ENCODE measurements around the gene CAP1. TPM values are rescaled to one million over a fixed set of nuclear protein-coding genes. Genes with fewer than 3 reads are reported as not detected.

Gene CAP1
- total RNA-seq, 1 donor from 2014 or later = 79.3 TPM

DNA sequence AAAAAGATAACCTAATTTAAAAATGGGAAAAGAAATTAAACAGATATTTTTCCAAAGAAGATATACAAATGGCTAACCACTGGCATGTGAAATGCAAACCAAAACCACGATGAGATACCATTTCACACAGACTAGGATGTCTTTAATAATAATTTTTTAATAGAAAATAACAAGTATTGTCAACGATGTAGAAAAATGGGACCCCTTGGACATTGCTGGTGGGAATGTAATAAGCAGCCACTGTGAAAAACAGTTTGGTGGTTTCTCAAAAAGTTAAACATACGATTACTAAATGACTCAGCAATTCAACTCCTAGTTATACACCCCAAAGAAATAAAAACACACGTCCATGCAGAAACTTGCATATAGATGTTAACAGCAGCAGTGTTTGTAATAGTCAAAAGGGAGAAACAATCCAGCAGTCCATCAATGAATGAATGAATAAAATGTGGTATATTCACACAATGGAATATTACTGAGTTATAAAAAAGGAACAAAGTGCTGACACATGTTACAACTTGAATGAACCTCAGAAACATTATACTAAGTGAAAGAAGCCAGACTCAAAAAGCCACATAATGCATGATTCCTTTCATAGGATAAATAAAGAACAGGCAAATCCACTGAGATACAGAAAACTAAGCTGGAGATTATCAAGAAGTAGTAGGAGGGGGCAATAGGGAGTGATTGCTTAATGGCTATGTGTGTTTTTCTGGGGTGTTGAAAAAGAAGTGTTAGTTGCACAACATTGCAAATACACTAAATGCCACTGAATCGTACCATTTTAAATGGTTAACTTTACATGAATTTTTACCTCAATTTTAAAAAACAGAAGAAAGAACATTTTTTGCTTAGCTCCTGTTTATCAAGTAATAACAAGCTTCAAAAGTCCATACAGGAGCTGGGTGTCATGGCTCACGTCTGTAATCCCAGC lies 52.4 kb downstream of the CAP1 start:
- H3K9me3 ChIP-seq (ENCODE audit: control insufficient read depth in 3 of 3, low read length in 3 of 3) = no peaks in the 10 kb centered on the region
- no peak overlapping the region for H3K27ac ChIP-seq (ENCODE audit: low read depth, low read length)
- peaks cover 13 to 41% (median 33%) of the 10 kb centered on the region in 3 donors for H3K36me3 ChIP-seq (ENCODE audit: control insufficient read depth in 3 of 3, insufficient read depth in 3 of 3, low read length in 3 of 3)
- H3K4me3 ChIP-seq (ENCODE audit: low read length in 3 of 3) = no peak overlapping the region
- no peak overlapping the region for H3K9ac ChIP-seq (ENCODE audit: low read depth in 1 of 3, low read length in 3 of 3)
- peaks cover 11 to 15% (median 11%) of the 10 kb centered on the region in 3 donors for H3K4me1 ChIP-seq (ENCODE audit: control insufficient read depth in 3 of 3, insufficient read depth in 3 of 3, low read length in 3 of 3)
- no peaks in the 10 kb centered on the region for H3K27me3 ChIP-seq (ENCODE audit: control insufficient read depth in 3 of 3, insufficient read depth in 3 of 3, low read length in 3 of 3)

DNA sequence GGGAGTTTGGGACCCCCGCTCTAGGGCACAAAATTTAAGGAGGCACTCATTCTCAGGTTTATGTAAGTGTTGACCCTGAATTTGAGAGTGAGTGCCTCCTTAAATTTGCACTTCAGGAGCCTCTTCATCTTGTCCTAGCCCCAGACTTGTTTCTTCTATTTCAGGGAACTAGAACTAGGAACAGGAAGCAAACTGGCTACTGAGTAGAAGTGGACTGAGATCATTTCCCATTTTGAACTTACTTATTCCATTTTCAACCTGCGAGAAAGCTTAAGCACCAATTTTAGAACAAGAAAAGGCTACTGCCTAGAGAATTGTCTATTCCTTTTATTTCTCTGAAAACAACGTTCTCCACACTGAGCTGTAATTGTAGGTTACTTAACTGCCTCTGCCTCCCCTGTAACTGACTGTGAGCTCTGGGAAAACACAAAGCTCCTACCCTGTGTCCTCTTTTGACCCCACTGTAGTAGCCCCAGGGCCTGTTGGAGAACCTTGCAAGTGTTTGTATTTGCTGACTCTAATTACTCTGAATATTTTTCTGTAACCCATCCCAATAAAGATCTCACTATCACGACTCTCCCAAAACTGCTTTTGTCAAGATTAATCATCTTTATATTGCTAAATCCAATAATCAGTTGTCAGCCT lies 54.1 kb downstream of the CAP1 start:
- no peak overlapping the region for H3K27ac ChIP-seq (ENCODE audit: low read depth, low read length)
- H3K4me3 ChIP-seq (ENCODE audit: low read length in 3 of 3) = no peak overlapping the region
- no peaks in the 10 kb centered on the region for H3K27me3 ChIP-seq (ENCODE audit: control insufficient read depth in 3 of 3, insufficient read depth in 3 of 3, low read length in 3 of 3)

DNA sequence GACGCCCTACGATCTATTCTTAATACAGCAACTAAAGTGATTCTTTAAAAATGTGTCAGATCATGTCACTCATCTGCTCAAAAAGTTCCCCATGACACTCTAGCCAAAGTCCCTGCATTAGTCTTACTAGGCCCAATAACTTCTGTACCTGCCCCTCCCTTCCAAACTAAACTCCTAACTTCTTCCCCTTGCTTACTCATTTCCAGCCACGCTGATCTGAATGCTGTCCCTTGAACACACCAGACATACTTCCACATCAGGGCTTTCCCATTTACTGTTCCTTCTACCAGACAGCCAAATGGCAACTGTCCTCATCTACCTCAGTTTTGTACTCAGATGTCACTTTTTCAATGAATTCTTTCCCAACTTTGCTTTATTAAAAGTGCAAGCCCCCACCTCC lies 55.3 kb downstream of the CAP1 start:
- H3K9ac ChIP-seq (ENCODE audit: low read depth in 1 of 3, low read length in 3 of 3) = no peak overlapping the region
- H3K9me3 ChIP-seq (ENCODE audit: control insufficient read depth in 3 of 3, low read length in 3 of 3) = no peaks in the 10 kb centered on the region
- H3K4me3 ChIP-seq (ENCODE audit: low read length in 3 of 3) = no peak overlapping the region
- no peaks in the 10 kb centered on the region for H3K27me3 ChIP-seq (ENCODE audit: control insufficient read depth in 3 of 3, insufficient read depth in 3 of 3, low read length in 3 of 3)
- peaks cover 6 to 15% (median 14%) of the 10 kb centered on the region in 3 donors for H3K36me3 ChIP-seq (ENCODE audit: control insufficient read depth in 3 of 3, insufficient read depth in 3 of 3, low read length in 3 of 3)
- no peak overlapping the region for H3K27ac ChIP-seq (ENCODE audit: low read depth, low read length)
- peaks cover 11 to 15% (median 11%) of the 10 kb centered on the region in 3 donors for H3K4me1 ChIP-seq (ENCODE audit: control insufficient read depth in 3 of 3, insufficient read depth in 3 of 3, low read length in 3 of 3)

More for the DNA sequence above, 54.1 kb downstream of the CAP1 start:
- Histone ChIP-seq H3K9ac (ENCODE audit: low read depth in 1 of 3, low read length in 3 of 3) (no peak overlapping the region), H3K4me1 (ENCODE audit: control insufficient read depth in 3 of 3, insufficient read depth in 3 of 3, low read length in 3 of 3) (peaks cover 11 to 15% (median 11%) of the 10 kb centered on the region in 3 donors), H3K9me3 (ENCODE audit: control insufficient read depth in 3 of 3, low read length in 3 of 3) (no peaks in the 10 kb centered on the region), H3K36me3 (ENCODE audit: control insufficient read depth in 3 of 3, insufficient read depth in 3 of 3, low read length in 3 of 3) (peaks cover 13 to 25% (median 21%) of the 10 kb centered on the region in 3 donors)

DNA sequence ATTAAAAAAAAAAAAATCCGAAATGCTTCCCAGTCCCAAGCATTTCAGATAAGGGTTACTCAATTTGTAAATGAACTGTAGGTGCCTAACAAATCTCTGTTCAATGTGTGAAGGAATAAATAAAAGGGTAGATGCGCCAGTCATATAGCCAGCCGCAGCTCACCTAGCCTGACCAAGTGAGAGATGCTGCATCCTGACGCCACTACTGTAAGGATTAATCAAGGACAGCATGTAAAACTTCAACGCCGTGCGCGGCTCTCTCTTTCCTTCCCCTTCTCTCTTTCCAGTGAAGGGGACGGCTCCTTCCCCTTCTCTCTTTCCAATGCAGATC lies 56.1 kb downstream of the CAP1 start:
- Histone ChIP-seq H3K27ac (ENCODE audit: low read depth, low read length) (peak overlapping the region; percentile 60), H3K27me3 (ENCODE audit: control insufficient read depth in 3 of 3, insufficient read depth in 3 of 3, low read length in 3 of 3) (no peaks in the 10 kb centered on the region), H3K4me1 (ENCODE audit: control insufficient read depth in 3 of 3, insufficient read depth in 3 of 3, low read length in 3 of 3) (peaks cover 11 to 15% (median 11%) of the 10 kb centered on the region in 3 donors), H3K9ac (ENCODE audit: low read depth in 1 of 3, low read length in 3 of 3) (peak overlapping the region; percentile 72 to 80 (median 78)), H3K9me3 (ENCODE audit: control insufficient read depth in 3 of 3, low read length in 3 of 3) (no peaks in the 10 kb centered on the region), H3K4me3 (ENCODE audit: low read length in 3 of 3) (peak overlapping the region; percentile 73 to 93 (median 93)), H3K36me3 (ENCODE audit: control insufficient read depth in 3 of 3, insufficient read depth in 3 of 3, low read length in 3 of 3) (peaks cover 0 to 10% (median 7%) of the 10 kb centered on the region in 3 donors)

DNA sequence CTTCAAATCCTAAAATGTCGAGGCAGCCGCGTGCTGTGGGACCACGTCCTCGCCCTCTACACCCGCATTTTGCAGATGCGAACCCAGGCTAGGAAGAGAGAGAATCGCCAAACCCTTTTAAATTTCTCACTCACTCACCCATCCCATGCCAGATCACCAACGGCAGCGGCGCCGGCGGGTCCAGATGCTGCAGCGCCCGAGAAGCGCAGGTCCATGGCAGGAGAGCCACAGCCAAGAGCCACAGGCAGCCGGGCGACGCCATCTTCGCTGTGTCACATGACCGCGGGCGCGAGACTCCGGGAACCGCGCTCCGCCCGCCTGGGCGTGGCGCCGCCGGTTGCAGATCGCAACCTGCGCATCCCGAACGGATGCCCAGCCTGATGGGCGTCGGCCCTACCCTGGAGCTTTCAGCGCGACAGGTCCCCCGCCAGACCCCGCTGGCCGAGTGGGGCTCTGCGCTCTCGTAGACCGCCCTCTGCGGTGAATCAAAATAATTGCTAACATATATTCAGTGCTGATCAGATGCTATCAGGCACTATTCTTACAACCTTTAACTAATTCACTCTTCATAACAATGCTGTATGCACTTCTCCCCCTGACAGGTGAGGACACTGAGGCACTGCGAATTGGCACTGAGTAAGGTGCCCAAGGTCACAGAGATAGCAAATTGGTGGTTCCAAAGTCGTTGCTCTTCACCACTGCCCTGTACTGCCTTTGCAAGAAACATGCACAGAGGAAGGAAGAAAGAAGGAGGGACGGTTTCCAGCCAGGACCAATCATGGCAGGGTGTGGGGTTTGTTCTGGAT lies 56.7 kb downstream of the CAP1 start, which contains the start of gene PPT1:
Gene PPT1, minus strand, starts transcription at position 276 of the 806 bp plus-strand sequence. Its CDS starts 14 bp downstream, at position 262.
- Histone ChIP-seq H3K27ac (ENCODE audit: low read depth, low read length) (peak within 1 kb of the TSS; percentile 60), H3K36me3 (ENCODE audit: control insufficient read depth in 3 of 3, insufficient read depth in 3 of 3, low read length in 3 of 3) (peaks cover 0 to 5% (median 3%) of the 10 kb centered on the region in 3 donors), H3K4me3 (ENCODE audit: low read length in 3 of 3) (peak within 1 kb of the TSS; percentile 73 to 93 (median 93)), H3K9ac (ENCODE audit: low read depth in 1 of 3, low read length in 3 of 3) (peak within 1 kb of the TSS; percentile 72 to 80 (median 78)), H3K4me1 (ENCODE audit: control insufficient read depth in 3 of 3, insufficient read depth in 3 of 3, low read length in 3 of 3) (peaks cover 11 to 15% (median 11%) of the 10 kb centered on the region in 3 donors), H3K9me3 (ENCODE audit: control insufficient read depth in 3 of 3, low read length in 3 of 3) (no peaks in the 10 kb centered on the region), H3K27me3 (ENCODE audit: control insufficient read depth in 3 of 3, insufficient read depth in 3 of 3, low read length in 3 of 3) (no peaks in the 10 kb centered on the region)

DNA sequence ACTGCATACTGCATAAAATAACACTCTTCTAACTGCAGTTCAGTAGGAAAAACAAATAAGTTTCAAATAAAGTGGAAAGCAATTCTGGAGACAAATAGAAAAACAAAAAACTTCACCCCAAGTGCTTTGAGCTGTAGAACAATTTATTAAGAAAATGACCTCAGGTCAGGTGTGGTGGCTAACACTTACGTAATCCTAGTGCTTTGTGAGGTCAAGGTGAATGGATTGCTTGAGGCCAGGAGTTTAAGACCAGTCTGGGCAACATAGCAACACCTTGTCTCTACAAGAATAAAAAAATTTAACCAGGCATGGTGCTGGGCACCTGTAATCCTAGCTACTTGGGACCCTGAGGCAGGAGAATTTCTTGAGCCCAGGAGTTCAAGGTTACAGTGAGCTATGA lies 61.5 kb downstream of the CAP1 start:
- H3K4me3 ChIP-seq (ENCODE audit: low read length in 3 of 3) = no peak overlapping the region
- H3K9me3 ChIP-seq (ENCODE audit: control insufficient read depth in 3 of 3, low read length in 3 of 3) = peaks cover 0 to 2% (median 0%) of the 10 kb centered on the region in 3 donors
- no peak overlapping the region for H3K27ac ChIP-seq (ENCODE audit: low read depth, low read length)
- peaks cover 6% of the 10 kb centered on the region in 3 donors for H3K4me1 ChIP-seq (ENCODE audit: control insufficient read depth in 3 of 3, insufficient read depth in 3 of 3, low read length in 3 of 3)
- H3K27me3 ChIP-seq (ENCODE audit: control insufficient read depth in 3 of 3, insufficient read depth in 3 of 3, low read length in 3 of 3) = no peaks in the 10 kb centered on the region
- H3K36me3 ChIP-seq (ENCODE audit: control insufficient read depth in 3 of 3, insufficient read depth in 3 of 3, low read length in 3 of 3) = no peaks in the 10 kb centered on the region
- H3K9ac ChIP-seq (ENCODE audit: low read depth in 1 of 3, low read length in 3 of 3) = no peak overlapping the region

DNA sequence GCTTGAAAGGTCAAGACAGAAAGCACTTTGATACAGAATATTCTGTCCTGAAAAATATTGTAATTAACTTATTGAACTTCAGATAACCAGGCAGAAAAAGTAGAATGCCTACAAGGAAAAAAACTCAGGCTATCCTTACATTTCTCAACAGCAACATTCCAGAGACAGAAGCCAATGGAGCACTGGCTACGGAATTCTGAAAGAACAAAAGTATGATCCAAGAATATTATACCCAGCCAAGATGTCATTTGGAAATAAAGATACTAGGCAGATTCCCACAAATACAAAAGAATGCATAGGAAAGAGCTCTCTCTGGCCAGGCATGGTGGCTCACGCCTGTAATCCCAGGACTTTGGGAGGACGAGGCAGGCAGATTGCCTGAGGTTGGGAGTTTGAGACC lies 62.4 kb downstream of the CAP1 start:
- no peak overlapping the region for H3K27ac ChIP-seq (ENCODE audit: low read depth, low read length)
- peaks cover 0 to 2% (median 0%) of the 10 kb centered on the region in 3 donors for H3K9me3 ChIP-seq (ENCODE audit: control insufficient read depth in 3 of 3, low read length in 3 of 3)
- H3K4me3 ChIP-seq (ENCODE audit: low read length in 3 of 3) = no peak overlapping the region
- H3K27me3 ChIP-seq (ENCODE audit: control insufficient read depth in 3 of 3, insufficient read depth in 3 of 3, low read length in 3 of 3) = no peaks in the 10 kb centered on the region
- H3K36me3 ChIP-seq (ENCODE audit: control insufficient read depth in 3 of 3, insufficient read depth in 3 of 3, low read length in 3 of 3) = no peaks in the 10 kb centered on the region
- no peak overlapping the region for H3K9ac ChIP-seq (ENCODE audit: low read depth in 1 of 3, low read length in 3 of 3)
- H3K4me1 ChIP-seq (ENCODE audit: control insufficient read depth in 3 of 3, insufficient read depth in 3 of 3, low read length in 3 of 3) = no peaks in the 10 kb centered on the region

DNA sequence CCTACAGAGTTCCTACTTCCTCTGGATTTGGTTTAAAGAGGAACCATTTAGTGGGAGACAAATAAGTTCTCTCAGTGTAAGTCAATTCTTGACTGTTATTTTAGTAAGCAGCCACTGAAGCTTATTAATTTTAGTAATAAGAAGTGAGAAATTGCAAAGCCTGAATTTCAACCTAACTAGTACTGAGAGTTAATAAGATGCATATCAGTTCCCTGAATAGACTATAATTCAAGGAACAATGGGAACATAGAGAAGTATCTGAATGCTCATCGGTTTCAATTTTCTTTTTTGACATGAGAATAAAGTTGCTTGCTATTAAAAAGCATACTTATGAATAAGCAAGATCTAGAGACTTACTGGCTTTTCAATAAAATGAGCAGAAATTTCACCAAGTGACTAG lies 64.5 kb downstream of the CAP1 start:
- H3K4me3 ChIP-seq (ENCODE audit: low read length in 3 of 3) = no peak overlapping the region
- H3K9ac ChIP-seq (ENCODE audit: low read depth in 1 of 3, low read length in 3 of 3) = no peak overlapping the region
- H3K27me3 ChIP-seq (ENCODE audit: control insufficient read depth in 3 of 3, insufficient read depth in 3 of 3, low read length in 3 of 3) = peaks cover 0 to 4% (median 0%) of the 10 kb centered on the region in 3 donors
- H3K9me3 ChIP-seq (ENCODE audit: control insufficient read depth in 3 of 3, low read length in 3 of 3) = peaks cover 0 to 2% (median 0%) of the 10 kb centered on the region in 3 donors
- no peak overlapping the region for H3K27ac ChIP-seq (ENCODE audit: low read depth, low read length)
- no peaks in the 10 kb centered on the region for H3K36me3 ChIP-seq (ENCODE audit: control insufficient read depth in 3 of 3, insufficient read depth in 3 of 3, low read length in 3 of 3)
- no peaks in the 10 kb centered on the region for H3K4me1 ChIP-seq (ENCODE audit: control insufficient read depth in 3 of 3, insufficient read depth in 3 of 3, low read length in 3 of 3)

DNA sequence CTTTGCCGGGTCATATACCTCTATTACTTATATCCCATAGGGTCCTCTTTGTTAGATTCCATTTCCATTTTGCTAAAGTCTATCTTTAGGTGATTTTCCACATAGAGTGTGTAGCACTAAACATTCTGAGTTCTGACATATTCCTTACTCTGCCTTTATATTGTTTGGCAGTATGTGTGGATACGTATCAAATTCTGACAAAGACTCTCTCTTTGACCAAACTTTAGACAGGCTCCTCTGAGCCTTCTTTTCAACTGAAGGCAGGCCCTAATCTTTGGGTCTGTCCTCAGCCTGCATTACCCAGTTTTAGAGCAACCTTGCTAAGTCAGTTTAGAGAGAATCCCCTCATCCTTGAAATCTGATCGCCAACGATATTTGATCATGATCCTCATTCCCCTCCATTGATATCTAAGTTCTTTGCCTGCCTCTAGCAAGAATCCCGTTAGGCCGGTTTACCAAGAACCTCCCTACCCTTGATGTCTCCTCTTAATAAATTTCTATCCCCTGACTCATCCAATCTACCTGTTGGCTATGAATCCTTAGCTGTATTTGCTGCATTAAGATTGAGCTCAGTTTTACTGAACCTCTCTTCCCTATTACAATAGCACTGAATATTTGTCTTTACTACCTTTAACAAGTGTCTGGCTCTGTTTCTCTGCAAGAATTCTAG lies 66.9 kb downstream of the CAP1 start:
- Histone ChIP-seq H3K27me3 (ENCODE audit: control insufficient read depth in 3 of 3, insufficient read depth in 3 of 3, low read length in 3 of 3) (peaks cover 0 to 4% (median 0%) of the 10 kb centered on the region in 3 donors), H3K4me3 (ENCODE audit: low read length in 3 of 3) (no peak overlapping the region), H3K9ac (ENCODE audit: low read depth in 1 of 3, low read length in 3 of 3) (no peak overlapping the region), H3K9me3 (ENCODE audit: control insufficient read depth in 3 of 3, low read length in 3 of 3) (peaks cover 0 to 3% (median 2%) of the 10 kb centered on the region in 3 donors), H3K27ac (ENCODE audit: low read depth, low read length) (no peak overlapping the region), H3K4me1 (ENCODE audit: control insufficient read depth in 3 of 3, insufficient read depth in 3 of 3, low read length in 3 of 3) (no peaks in the 10 kb centered on the region), H3K36me3 (ENCODE audit: control insufficient read depth in 3 of 3, insufficient read depth in 3 of 3, low read length in 3 of 3) (no peaks in the 10 kb centered on the region)

All from skeletal muscle tissue (tissue), 4 donors.